Measurements from ENCODE around the gene SPATA45.

DNA sequence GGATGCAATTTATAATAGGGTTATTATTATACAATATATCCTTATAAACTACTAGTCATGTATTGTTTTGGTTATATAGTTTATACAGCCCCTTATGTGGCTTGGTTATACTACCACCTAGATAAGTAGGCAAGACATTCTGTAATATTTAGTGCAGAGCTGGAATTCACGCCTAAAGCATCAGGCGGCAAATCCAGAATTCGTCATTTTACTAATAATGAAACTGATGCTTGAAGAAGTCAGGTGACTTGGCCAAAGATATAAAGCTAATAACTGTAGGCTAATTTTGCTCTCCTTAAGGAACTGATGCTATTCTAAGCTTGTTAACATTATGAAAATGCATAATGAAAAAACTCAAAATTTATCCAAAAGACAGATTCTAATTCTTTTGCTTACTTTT is 66.7 kb downstream of the SPATA45 start:
- TF ChIP-seq, protein P1, sequence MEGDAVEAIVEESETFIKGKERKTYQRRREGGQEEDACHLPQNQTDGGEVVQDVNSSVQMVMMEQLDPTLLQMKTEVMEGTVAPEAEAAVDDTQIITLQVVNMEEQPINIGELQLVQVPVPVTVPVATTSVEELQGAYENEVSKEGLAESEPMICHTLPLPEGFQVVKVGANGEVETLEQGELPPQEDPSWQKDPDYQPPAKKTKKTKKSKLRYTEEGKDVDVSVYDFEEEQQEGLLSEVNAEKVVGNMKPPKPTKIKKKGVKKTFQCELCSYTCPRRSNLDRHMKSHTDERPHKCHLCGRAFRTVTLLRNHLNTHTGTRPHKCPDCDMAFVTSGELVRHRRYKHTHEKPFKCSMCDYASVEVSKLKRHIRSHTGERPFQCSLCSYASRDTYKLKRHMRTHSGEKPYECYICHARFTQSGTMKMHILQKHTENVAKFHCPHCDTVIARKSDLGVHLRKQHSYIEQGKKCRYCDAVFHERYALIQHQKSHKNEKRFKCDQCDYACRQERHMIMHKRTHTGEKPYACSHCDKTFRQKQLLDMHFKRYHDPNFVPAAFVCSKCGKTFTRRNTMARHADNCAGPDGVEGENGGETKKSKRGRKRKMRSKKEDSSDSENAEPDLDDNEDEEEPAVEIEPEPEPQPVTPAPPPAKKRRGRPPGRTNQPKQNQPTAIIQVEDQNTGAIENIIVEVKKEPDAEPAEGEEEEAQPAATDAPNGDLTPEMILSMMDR (IDR thresholded peaks at IDR 0.05; ENCODE audit: low read depth, low read length, poor library complexity, severe bottlenecking), result no peak
- TF ChIP-seq EZH2phosphoT487 (IDR thresholded peaks at IDR 0.05; ENCODE audit: borderline replicate concordance, low read length), result no peak
